Transverse colon (tissue), 4 donors: Measurements from ENCODE around the gene SECTM1. TPM values are rescaled to one million over a fixed set of nuclear protein-coding genes. Genes with fewer than 3 reads are reported as not detected.

Experiments
- DNase-seq: peaks from one replicate; pipeline ENCODE4 v3.0.0-alpha.2; 2019
- H3K27ac ChIP-seq, 4 donors: fragments of 200-600 bp; sonication (generic); 2 replicates each; pipeline ENCODE4 v1.5.1; 2016 to 2018; ENCODE audit warnings: inconsistent platforms in 4 of 4
- H3K27me3 ChIP-seq: fragments of 200-600 bp; sonication (generic); 2 replicates; pipeline ENCODE4 v1.5.1; 2017; ENCODE audit warnings: inconsistent platforms
- H3K36me3 ChIP-seq, 4 donors: fragments of 200-600 bp; sonication (generic); 2 replicates each; pipeline ENCODE4 v1.5.1; 2017 to 2019; ENCODE audit warnings: inconsistent platforms in 4 of 4
- H3K4me1 ChIP-seq, 4 donors: fragments of 200-600 bp; sonication (generic); 2 replicates each; pipeline ENCODE4 v1.5.1; 2017 to 2020; ENCODE audit warnings: inconsistent platforms in 4 of 4
- H3K4me3 ChIP-seq, 4 donors: fragments of 200-600 bp; sonication (generic); 1 replicate in 1 of 4; 2 replicates in 3 of 4; pipeline versions ENCODE4 v1.5.1 to v1.6.1; 2017 to 2019; ENCODE audit warnings: inconsistent platforms in 4 of 4
- H3K9me3 ChIP-seq, 2 donors: fragments of 200-600 bp; sonication (generic); 2 replicates each; pipeline ENCODE4 v1.5.1; 2017 to 2019; ENCODE audit warnings: inconsistent platforms in 2 of 2
- CTCF ChIP-seq, 5 experiments: fragments of 200-600 bp in 3 of 5; fragments of 450-650 bp in 2 of 5; sonication (generic) in 3 of 5; IDR thresholded peaks; 1 replicate in 2 of 5; 2 replicates in 3 of 5; pipeline ENCODE4 v1.5.1; 2016 to 2017; ENCODE audit warnings: antibody characterized with exemption in 5 of 5, inconsistent platforms in 3 of 5, mild to moderate bottlenecking in 2 of 5, moderate library complexity in 1 of 5
- EP300 ChIP-seq: sonication (generic); formaldehyde crosslinking; IDR thresholded peaks from one replicate; pipeline ENCODE4 v1.6.1; 2017; ENCODE audit warnings: antibody characterized with exemption, low read depth
- POLR2A ChIP-seq: fragments of 450-650 bp; IDR thresholded peaks from one replicate; pipeline ENCODE4 v1.6.1; 2016; ENCODE audit warnings: antibody characterized with exemption, mild to moderate bottlenecking, moderate library complexity
- POLR2AphosphoS5 ChIP-seq, 3 donors: sonication (generic); formaldehyde crosslinking; IDR thresholded peaks; one replicate each; pipeline ENCODE4 v1.6.1; 2016; ENCODE audit warnings: antibody characterized with exemption in 3 of 3
- WGBS, 2 donors: methylation state at CpG; one replicate each; pipeline ENCODE4 v1.1.5; 2018; ENCODE audit warnings: low coverage in 1 of 2; 5-methylcytosine and 5-hydroxymethylcytosine counted together
- in situ Hi-C, 4 donors: fragments of 200-750 bp; cut with MboI; loops; one replicate each; pipeline versions ENCODE4 v1.15.0 to v1.15.1; 2017; ENCODE audit warnings: low sequenced_read_pairs in 3 of 4, low pct_ligation_motif_present in 1 of 4, low pct_unique_long_range_greater_than_20kb in 1 of 4
- intact Hi-C: fragments of 100-400 bp; cut with DNase I; formaldehyde crosslinking; loops from one replicate; pipeline ENCODE4 v1.15.1; 2023; ENCODE audit warnings: low total_unique reads
- total RNA-seq, 4 donors: library from RNA; depleted of rRNA; stranded (reverse); fragments of >200 nt; gene quantifications; one replicate each; pipeline ENCODE4 v1.1.0, GENCODE V29; 2016

Gene SECTM1
- total RNA-seq, 4 donors from 2014 or later = 5.8 to 127 (median 107) TPM

DNA sequence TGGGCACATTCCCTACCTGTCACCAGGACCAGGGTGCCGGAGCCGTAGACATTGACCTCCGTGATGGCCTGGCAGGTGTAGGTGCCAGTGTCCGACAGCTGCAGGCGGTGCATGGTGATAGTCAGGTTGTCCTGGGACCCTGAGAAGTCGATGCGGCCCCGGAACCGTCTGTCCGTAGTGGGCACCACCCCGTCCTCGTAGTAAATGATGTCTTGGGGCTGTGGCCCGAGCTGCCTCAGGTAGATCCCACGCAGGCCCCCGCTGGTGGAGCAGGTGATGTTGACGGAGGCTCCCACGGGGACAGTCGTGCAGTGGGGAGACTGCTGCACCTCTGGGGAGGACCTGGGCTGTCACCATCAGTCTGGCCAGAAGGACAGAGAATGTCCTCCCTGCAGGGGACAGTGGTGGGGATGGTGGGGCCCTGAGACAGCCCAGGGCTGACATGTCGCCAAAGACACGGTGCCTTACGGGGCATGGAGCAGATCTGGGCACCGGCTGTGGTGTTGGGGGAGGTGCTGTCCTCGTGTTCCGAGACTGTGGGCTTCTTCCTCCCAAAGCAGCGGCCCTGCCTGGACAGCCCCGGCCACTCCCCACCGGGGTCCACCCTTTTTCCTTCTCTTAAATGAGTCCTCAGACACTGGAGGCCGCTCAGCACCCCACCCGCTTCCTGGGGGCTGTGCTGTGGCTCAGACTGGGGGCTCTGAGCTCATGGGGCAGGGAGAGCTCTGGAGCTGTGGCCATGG lies 16.7 kb downstream of the SECTM1 start:
- WGBS, 2 donors = 60 to 64% methylated on average over 2 to 28 of the region's 29 CpGs
- intact Hi-C loops = no loop called here
- Histone ChIP-seq H3K27ac (peak overlapping the region in 3 of 4 donors; percentile 20 to 34 (median 24)), H3K4me1 (peaks cover 3 to 19% (median 6%) of the 10 kb centered on the region in 4 donors), H3K4me3 (peak overlapping the region in 2 of 4 donors; percentile 1 to 5), H3K9me3 (no peaks in the 10 kb centered on the region), H3K36me3 (no peaks in the 10 kb centered on the region), H3K27me3 (peaks cover 37% of the 10 kb centered on the region)
- TF ChIP-seq POLR2A (no peak), CTCF (IDR thresholded peaks at IDR 0.05) (no peak), POLR2AphosphoS5 (IDR thresholded peaks at IDR 0.05) (no peak), EP300 (no peak)
- no peak for DNase-seq
- in situ Hi-C loops = no loop called here

DNA sequence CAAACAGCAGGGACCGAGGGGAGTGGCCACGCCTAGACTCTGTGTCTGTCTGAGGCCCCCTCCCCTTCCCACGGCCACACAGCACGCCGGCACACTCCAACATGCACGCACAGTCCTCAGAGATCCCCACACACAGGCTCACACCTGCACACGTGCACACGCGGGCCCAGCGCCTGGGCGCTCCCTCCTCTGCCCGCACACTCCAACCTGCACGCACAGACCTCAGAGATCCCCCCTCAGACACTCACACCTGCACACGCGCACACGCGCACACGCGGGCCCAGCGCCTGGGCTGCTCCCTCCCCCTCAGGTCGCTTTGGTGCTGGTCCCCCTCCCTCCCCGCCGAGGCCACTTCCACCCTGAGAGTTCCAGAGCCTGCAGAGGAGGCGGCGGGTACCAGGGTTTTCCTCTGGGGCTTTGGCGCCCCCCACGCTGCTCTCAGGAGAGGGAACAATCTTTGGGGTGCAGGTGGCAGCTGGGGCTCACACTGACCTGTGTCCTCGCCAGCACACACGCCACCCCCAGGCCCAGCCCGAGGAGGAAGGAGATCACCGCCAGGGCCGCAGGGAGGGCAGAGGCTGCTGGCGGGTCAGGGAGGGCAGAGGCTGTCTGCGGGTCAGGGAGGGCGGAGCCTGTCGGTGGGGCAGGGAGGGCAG lies 17.7 kb downstream of the SECTM1 start:
- intact Hi-C loops = no loop called here
- 11% methylated on average over 25 of the region's 36 CpGs; no CpG with 5 or more reads in 1 of the 2 donors for WGBS, 2 donors
- TF ChIP-seq POLR2AphosphoS5 (IDR thresholded peaks at IDR 0.05) (no peak), POLR2A (peak; percentile 18)
- no peaks in the 10 kb centered on the region for H3K9me3 ChIP-seq
- H3K36me3 ChIP-seq = no peaks in the 10 kb centered on the region
- no peak for DNase-seq
- peaks cover 0 to 10% (median 5%) of the 10 kb centered on the region in 4 donors for H3K4me1 ChIP-seq
- peak overlapping the region in 2 of 4 donors; percentile 1 to 4 for H3K4me3 ChIP-seq
- H3K27ac ChIP-seq = peak overlapping the region in 1 of 4 donors; percentile 22
- H3K27me3 ChIP-seq = peaks cover 35% of the 10 kb centered on the region
- in situ Hi-C loops = no loop called here

GRCh38 chr17:82314727-82315605 lies 18.6 kb downstream of the SECTM1 start:
- H3K36me3 ChIP-seq = no peaks in the 10 kb centered on the region
- H3K9me3 ChIP-seq = no peaks in the 10 kb centered on the region
- 64% methylated on average over 31 of the region's 32 CpGs; no CpG with 5 or more reads in 1 of the 2 donors for WGBS, 2 donors
- peaks cover 0 to 10% (median 5%) of the 10 kb centered on the region in 4 donors for H3K4me1 ChIP-seq
- in situ Hi-C loops (no loop called here), intact Hi-C loops (no loop called here)
- H3K27ac ChIP-seq = no peak overlapping the region
- DNase-seq = no peak
- H3K4me3 ChIP-seq = no peak overlapping the region
- H3K27me3 ChIP-seq = peaks cover 35% of the 10 kb centered on the region
- no peak for TF ChIP-seq POLR2A
- no peak for TF ChIP-seq EP300
- TF ChIP-seq CTCF (IDR thresholded peaks at IDR 0.05) = no peak
- no peak for TF ChIP-seq POLR2AphosphoS5 (IDR thresholded peaks at IDR 0.05)

GRCh38 chr17:82314012-82314726 lies 19.4 kb downstream of the SECTM1 start:
- intact Hi-C loops = no loop called here
- no peak overlapping the region for H3K27ac ChIP-seq
- H3K27me3 ChIP-seq = peaks cover 39% of the 10 kb centered on the region

More at GRCh38 chr17:82314012-82314726, 19.4 kb downstream of the SECTM1 start:
- no peaks in the 10 kb centered on the region for H3K36me3 ChIP-seq
- DNase-seq = no peak
- H3K4me1 ChIP-seq = peaks cover 0 to 15% (median 7%) of the 10 kb centered on the region in 4 donors
- in situ Hi-C loops = no loop called here
- 86 to 97% methylated on average over 6 to 20 of the region's 27 CpGs for WGBS, 2 donors
- no peak overlapping the region for H3K4me3 ChIP-seq
- H3K9me3 ChIP-seq = no peaks in the 10 kb centered on the region
- no peak for TF ChIP-seq CTCF (IDR thresholded peaks at IDR 0.05)
- no peak for TF ChIP-seq POLR2AphosphoS5 (IDR thresholded peaks at IDR 0.05)
- TF ChIP-seq EP300 = no peak
- TF ChIP-seq POLR2A = no peak
